ENCODE results near the gene ALDH1A3. TPM values are rescaled to one million over a fixed set of nuclear protein-coding genes. Genes with fewer than 3 reads are reported as not detected.
A peak's percentile ranks its signal among the peaks of the same experiment; 100 is the strongest.

ALDH1A3 gene
- polyA plus RNA-seq, 1 experiment, result 1.1 TPM

DNA sequence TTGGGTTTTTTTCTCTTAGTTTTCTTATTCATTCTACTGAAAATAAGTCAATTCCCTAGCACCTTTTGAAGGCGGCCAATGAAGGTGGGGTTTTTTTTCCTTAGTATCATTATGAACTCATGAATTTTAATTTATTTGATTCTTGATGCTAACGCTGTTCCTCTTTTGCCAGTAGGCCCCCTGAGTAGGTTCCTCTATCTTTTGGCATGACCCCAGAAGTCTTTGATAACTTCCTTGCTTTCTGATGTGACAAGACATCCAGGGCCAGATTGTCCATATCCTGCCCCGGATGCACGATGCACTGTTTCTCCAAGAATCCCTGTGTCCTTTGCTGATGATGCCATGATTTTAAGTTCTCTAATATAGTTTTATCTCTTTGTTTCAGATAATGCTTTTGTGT, 60.2 kb downstream of the ALDH1A3 start:
- no peaks in the 10 kb centered on the region for H3K27me3 ChIP-seq (ENCODE audit: control insufficient read depth, insufficient read depth, low read length)
- DNase-seq (ENCODE audit: low read depth), result no peak
- H3K36me3 ChIP-seq (ENCODE audit: control insufficient read depth, insufficient read depth, low read length), result no peaks in the 10 kb centered on the region; the same call in none of the 2 replicates
- H3K4me3 ChIP-seq (ENCODE audit: low read depth, low read length), result no peak overlapping the region
- ChIA-PET CTCF (no interaction called here), POLR2A (no interaction called here)
- TF ChIP-seq CTCF (IDR thresholded peaks at IDR 0.05; ENCODE audit: insufficient read depth, low read depth, low read length), result no peak

DNA sequence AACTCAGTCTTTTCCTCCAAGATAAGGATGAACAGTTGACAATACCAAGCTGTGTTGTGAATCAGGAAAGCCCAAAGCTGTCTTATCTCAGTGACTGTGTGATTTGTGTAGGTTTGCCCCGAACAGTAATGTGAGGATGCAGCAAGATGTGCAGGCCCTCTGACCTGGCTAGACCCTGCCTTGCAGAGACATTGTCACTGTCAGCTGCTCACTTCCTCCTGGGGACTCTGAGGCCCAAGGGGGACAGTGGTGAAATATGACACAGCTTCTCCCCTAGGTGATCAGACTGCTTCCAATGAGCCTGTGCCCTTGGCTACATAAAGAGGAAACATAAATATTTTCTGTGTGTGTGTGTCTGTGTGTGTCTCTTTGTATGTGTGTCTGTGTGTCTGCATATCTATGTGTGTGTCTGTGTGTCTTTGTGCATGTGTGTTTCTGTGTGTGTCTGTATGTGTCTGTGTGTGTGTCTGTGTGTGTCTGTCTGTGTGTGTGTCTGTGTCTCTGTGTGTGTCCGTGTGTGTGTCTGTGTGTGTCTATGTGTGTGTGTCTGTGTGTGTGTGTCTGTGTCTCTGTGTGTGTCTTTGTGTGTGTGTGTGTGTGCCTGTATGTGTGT, 61.2 kb downstream of the ALDH1A3 start:
- CTCF ChIA-PET, result no interaction called here
- no peaks in the 10 kb centered on the region for H3K27me3 ChIP-seq (ENCODE audit: control insufficient read depth, insufficient read depth, low read length)
- H3K4me3 ChIP-seq (ENCODE audit: low read depth, low read length), result no peak overlapping the region
- TF ChIP-seq CTCF (IDR thresholded peaks at IDR 0.05; ENCODE audit: insufficient read depth, low read depth, low read length), result no peak
- POLR2A ChIA-PET, result no interaction called here
- DNase-seq (ENCODE audit: low read depth), result no peak
- no peaks in the 10 kb centered on the region; the same call in 1 of the 2 replicates for H3K36me3 ChIP-seq (ENCODE audit: control insufficient read depth, insufficient read depth, low read length)

DNA sequence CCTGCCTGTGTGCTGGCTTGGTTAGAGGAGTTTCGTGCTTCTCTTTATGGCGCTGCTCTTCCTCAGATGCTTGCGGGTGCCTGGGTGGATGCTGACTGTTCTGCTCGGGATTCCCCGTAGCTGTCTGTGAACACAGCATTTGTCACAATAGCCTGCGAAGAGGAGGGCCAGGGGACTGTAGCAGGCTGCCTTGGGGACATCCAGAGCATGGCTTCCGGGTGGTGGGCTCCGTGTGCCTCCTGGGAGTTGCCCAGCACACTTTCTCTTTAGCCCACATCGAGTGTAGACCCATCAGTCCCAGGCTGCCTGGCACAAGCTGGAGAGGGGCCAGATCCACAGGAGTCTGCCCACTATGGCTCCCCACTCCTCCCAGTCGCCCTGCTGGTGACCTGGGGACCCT, 61.9 kb downstream of the ALDH1A3 start:
- ChIA-PET CTCF (interaction anchor here (4.5 kb wide), 1 partner anchor 66 kb away, joined by 22 read pairs; no protein-coding TSS in a partner anchor), POLR2A (no interaction called here)
- no peak overlapping the region for H3K4me3 ChIP-seq (ENCODE audit: low read depth, low read length)
- no peaks in the 10 kb centered on the region; the same call in 1 of the 2 replicates for H3K36me3 ChIP-seq (ENCODE audit: control insufficient read depth, insufficient read depth, low read length)
- no peaks in the 10 kb centered on the region for H3K27me3 ChIP-seq (ENCODE audit: control insufficient read depth, insufficient read depth, low read length)
- DNase-seq (ENCODE audit: low read depth), result no peak
- no peak for TF ChIP-seq CTCF (IDR thresholded peaks at IDR 0.05; ENCODE audit: insufficient read depth, low read depth, low read length)

- ChIA-PET POLR2A (interaction anchor here (0.6 kb wide), 1 partner anchor 69 kb away, joined by 4 read pairs; no protein-coding TSS in a partner anchor), CTCF (interaction anchor here (1.3 to 4.5 kb wide), 3 partner anchors 9 to 70 kb away, joined by 3 to 22 read pairs (median 6); no protein-coding TSS in a partner anchor)
- TF ChIP-seq CTCF (IDR thresholded peaks at IDR 0.05; ENCODE audit: insufficient read depth, low read depth, low read length), result no peak
- Histone ChIP-seq H3K27me3 (ENCODE audit: control insufficient read depth, insufficient read depth, low read length) (no peaks in the 10 kb centered on the region), H3K4me3 (ENCODE audit: low read depth, low read length) (no peak overlapping the region), H3K36me3 (ENCODE audit: control insufficient read depth, insufficient read depth, low read length) (no peaks in the 10 kb centered on the region; the same call in 1 of the 2 replicates)
- DNase-seq (ENCODE audit: low read depth), result no peak
Observed at GRCh38 chr15:100942656-100943425, 63.2 kb downstream of the ALDH1A3 start.

DNA sequence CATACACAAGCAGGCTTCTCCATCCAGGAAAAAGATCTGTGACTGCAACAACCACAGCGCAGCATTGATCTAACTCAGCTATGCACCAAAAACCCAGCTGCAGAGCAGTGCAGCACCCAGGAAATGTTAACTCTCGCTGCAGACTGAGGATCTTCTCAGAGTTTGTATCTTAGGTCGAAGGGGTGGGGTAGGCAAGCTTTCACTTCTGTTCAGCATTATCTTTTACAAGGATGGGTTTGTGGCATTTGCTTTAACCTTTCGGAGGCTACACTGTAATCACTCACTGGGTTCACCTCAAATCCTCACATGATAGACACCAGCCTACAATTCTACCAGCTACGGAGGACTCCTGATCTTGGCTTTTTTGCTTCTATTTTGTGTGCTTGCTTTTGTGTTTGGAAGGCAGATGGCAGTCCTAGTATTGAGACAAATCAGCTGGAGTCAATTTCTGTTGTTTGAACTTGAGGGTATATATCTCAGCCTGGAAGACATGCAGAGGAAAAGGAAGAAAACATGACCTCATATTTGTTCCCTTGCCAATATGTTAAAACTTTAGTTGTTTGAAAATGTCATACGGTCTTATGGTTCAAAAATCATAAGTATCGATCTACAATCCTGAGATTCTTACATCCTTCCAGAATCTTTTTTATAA, 64.7 kb downstream of the ALDH1A3 start:
- no peak for DNase-seq (ENCODE audit: low read depth)
- no peak for TF ChIP-seq CTCF (IDR thresholded peaks at IDR 0.05; ENCODE audit: insufficient read depth, low read depth, low read length)
- H3K36me3 ChIP-seq (ENCODE audit: control insufficient read depth, insufficient read depth, low read length), result no peaks in the 10 kb centered on the region
- H3K27me3 ChIP-seq (ENCODE audit: control insufficient read depth, insufficient read depth, low read length), result no peaks in the 10 kb centered on the region
- ChIA-PET POLR2A (no interaction called here), CTCF (interaction anchor here (0.7 to 4.5 kb wide), 11 partner anchors 11 to 320 kb away, joined by 3 to 22 read pairs (median 4); no protein-coding TSS in a partner anchor)
- H3K4me3 ChIP-seq (ENCODE audit: low read depth, low read length), result 0 out of 2 replicates have a peak overlapping the region, but pooled peaks have one; percentile 1

Data from BJ (cell line).